GM19240 (cell line): ENCODE results near the gene SPAG6.
"Not testable (repeated sequence)": the region's sequence is repeated elsewhere in the genome, so short reads cannot be mapped to it uniquely, and the experiment has no call there.

Experiments used
- DNase-seq: peaks from one replicate; pipeline ENCODE4 v3.0.0; 2011; ENCODE audit warnings: low spot score; ENCODE audit not compliant: insufficient read length

SPAG6 gene

GRCh38 chr10:22370320-22370719 is 25.0 kb downstream of the SPAG6 start:
- no peak for DNase-seq

- no peak for DNase-seq
Measured at GRCh38 chr10:22372298-22372697, 27.0 kb downstream of the SPAG6 start.

GRCh38 chr10:22372917-22373316 is 27.6 kb downstream of the SPAG6 start:
- no peak for DNase-seq

GRCh38 chr10:22374489-22375126 is 29.3 kb downstream of the SPAG6 start:
- DNase-seq, result no peak

DNA sequence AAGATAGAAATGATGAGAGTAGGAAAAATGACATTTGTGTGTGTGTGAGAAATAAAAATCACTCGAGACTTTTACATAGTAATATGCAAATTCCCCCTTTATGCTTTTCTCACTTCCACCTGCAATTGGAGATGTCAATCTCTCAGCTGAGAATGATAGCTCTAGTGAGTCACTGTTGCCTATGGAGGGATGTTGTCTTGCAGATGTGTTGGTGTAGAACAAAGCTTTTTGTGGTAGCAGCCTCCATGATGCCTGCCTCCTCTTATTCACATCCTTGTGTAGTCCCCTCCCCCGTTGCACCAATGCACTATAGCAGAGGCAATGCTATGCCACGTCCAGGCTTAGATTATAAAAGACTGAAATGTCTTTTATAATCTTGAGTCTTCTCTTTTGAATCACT is 33.8 kb downstream of the SPAG6 start:
- no peak for DNase-seq

DNA sequence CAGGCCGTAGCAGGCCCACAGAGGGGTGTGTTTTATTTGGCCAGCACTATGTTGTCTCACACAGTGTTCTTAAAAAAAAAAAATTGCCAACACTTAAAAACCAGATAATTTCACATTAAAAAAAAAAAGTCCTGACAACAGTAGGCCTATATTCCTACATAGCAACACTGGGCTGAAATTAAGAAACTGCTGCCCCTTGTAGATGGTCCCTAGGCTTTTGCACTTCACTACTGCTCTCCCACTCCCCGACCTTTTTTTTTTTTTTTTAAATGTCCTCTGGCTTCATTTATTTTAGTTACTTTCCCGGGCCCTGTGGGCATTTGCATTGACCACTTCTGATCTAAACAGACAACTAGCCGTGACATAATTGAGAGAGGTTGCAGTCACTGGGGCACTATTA is 36.0 kb downstream of the SPAG6 start:
- no peak for DNase-seq

- no peak for DNase-seq
Measured at GRCh38 chr10:22386503-22386902, 41.2 kb downstream of the SPAG6 start.

DNA sequence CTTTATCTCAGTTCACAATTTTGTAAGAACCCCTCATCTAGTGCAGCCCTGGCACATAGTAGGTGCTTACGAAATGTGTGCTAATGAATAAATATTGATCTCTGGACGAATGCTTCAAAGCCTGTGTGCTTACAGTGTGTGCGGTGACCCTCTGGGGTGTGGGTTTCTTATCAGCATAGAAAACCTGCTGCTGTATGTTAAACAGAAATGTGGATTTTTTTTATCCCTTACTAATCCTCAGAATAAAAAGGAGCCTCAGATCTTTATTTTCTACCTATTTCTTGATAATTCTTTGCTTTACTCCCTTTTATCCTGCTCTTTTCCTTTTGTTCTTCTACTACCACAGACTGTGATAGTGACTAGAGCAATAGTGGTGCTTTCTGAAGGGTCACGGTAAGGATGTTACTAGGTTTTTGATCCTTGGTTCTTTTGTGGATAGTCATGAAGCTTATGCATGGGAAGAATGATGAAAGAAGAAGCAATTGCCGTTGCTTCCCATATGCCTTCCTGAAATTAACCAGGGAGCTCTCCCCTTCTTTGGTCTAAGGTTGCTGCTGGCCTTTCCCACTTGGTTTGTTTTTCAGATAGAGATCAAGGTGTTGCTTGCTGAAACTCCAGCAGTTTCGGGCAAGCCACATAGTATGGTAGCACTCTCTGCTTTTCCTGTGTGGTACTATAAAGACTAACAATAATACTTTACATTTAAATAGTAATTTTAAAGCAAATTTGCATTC is 44.7 kb downstream of the SPAG6 start:
- no peak for DNase-seq

- DNase-seq, result no peak
Measured at GRCh38 chr10:22391600-22391999, 46.3 kb downstream of the SPAG6 start.

GRCh38 chr10:22396195-22396594 is 50.9 kb downstream of the SPAG6 start:
- DNase-seq, result not testable (repeated sequence)

DNA sequence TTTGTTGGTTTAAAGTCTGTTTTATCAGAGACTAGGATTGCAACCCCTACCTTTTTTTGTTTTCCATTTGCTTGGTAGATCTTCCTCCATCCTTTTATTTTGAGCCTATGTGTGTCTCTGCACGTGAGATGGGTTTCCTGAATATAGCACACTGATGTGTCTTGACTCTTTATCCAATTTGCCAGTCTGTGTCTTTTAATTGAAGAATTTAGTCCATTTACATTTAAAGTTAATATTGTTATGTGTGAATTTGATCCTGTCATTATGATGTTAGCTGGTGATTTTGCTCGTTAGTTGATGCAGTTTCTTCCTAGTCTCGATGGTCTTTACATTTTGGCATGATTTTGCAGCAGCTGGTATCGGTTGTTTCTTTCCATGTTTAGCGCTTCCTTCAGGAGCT is 61.6 kb downstream of the SPAG6 start:
- DNase-seq, result not testable (repeated sequence)

GRCh38 chr10:22410394-22410793 is 65.1 kb downstream of the SPAG6 start:
- no peak for DNase-seq

DNA sequence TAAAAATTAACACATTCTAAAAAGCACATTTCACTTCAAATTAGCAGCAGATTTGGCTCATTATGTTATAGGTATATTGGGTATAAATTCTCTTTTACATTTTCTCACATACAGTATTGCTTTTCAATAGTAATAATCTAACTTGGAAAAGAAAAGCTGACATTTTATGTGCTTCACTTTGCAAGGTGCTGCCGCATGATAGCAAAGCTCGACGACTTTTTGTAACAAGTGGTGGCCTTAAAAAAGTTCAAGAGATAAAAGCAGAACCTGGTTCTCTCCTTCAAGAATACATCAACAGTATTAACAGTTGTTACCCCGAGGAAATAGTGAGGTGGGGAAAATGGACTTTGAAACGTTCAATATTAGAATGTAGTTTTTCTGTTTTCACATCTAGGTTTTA is 65.5 kb downstream of the SPAG6 start:
- no peak for DNase-seq

- DNase-seq, result no peak
Measured at GRCh38 chr10:22414146-22414545, 68.8 kb downstream of the SPAG6 start.

DNA sequence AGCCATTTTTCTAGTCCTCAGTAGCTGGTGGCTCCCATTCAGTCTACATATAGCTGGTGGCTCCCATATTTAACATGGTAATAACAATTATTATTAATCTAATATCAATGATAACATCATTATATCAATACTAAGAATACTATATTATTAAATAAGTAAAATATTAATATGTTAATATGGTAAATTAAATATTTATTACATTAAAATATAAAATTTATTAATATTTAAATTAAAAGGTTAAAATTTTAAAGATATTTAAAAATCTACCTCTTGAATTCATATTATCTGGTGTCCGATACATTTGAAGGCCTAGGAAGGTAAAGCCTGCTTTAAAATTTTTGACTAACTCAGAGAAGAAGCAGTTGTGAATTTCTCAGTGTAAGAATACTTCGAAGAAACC is 69.8 kb downstream of the SPAG6 start:
- no peak for DNase-seq

- DNase-seq, result no peak
Measured at GRCh38 chr10:22417736-22418268, 72.5 kb downstream of the SPAG6 start.

DNA sequence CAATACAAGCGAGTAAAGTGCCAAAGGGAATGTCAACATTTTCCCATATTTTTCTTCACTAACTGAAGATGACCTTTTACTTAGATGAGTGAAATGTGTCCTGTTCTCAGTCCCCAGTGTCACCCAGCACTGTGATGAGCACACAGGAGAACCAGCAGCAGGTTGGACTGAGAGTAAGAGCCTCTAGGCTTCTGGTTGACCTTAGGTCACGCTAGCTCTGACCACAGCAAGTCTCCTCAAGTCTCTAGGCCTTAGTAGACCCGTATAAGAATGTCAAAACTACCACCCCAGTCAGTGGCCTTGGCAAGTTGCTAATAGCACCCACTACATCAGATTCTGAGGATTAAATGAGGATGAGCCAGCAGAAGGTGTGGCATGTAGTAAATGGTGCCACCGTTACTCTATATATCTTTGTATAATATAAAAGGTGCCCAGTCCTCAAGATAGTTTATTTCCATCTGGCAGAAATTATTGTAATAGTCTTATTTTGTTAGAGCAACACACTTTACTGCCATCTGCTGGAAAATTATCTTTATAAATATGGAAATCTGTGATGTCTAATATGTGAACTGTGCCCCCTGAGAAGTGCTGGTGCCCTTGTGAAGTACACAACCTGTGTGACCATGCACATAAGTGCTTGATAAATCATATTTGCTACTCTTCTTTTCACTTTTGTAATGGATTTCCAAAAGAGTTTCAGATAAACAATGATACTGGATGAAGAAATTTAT is 75.7 kb downstream of the SPAG6 start:
- DNase-seq, result no peak

- DNase-seq, result no peak
Measured at GRCh38 chr10:22426653-22427052, 81.4 kb downstream of the SPAG6 start.

- no peak for DNase-seq
Measured at GRCh38 chr10:22427101-22427500, 81.8 kb downstream of the SPAG6 start.

DNA sequence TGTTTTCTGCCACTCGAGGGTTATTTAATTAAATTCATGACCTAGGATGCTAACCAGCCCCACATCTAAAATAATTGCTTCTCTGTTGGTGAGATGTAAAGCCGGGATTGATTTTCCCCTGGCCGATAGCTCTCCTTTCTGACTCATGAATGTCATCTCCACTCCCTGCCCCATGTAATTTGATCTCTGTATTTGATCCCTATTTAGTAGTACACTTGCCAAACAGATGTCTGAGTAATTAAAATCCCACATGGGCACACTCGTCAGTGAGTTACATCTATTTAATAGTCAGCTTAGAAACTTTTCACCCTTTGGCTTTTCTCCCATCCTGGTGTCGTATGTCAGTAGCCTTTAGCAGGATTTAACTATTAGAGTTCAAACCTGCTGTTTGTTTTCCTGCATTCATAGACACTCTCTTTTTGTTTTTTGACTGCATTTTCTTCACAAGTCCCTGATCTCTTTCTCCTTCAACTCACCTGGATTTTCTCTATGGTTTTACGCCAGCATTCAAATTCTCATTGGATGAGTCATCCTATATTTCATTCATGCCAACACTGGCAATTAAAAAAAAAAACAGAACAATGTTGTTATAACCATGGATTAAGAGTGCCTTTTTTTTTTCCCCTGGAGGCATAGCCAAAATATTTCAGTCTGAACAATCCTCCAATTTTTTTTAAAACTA is 82.7 kb downstream of the SPAG6 start:
- no peak for DNase-seq

GRCh38 chr10:22429146-22429545 is 83.8 kb downstream of the SPAG6 start:
- no peak for DNase-seq

DNA sequence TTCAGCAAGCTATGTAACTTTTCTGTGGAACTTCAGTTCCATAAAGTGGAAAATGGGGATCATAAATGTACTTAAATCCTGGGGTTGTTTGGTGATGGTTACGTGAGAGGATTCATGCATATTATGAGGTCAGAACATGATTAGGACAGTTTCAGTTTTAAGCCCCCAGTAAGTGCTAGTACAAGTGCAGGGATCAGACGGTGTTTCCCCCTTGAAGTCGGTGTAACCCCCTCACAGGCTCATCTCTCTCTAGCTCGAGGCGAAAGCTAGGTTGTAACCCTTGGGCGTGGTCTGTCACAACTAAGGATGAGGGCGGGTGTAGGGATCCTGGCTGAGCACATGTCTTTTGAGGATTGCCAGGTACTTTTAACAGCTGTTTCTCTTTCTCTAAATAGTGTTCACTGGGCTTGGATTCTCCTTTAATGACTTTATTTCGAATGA is 84.7 kb downstream of the SPAG6 start:
- DNase-seq, result no peak
